SK-N-SH (cell line): Measurements from ENCODE around the gene SPRYD3. TPM values are rescaled to one million over a fixed set of nuclear protein-coding genes. Genes with fewer than 3 reads are reported as not detected.

Source experiments
- CTCF ChIA-PET: fragments of 300-600, 350-600 bp; formaldehyde crosslinking; extraction: SDS; loops from one replicate; lab custom pipeline; 2021; lab: Yijun Ruan, JAX
- POLR2A ChIA-PET: fragments of 350-600 bp; sonication (Branson Sonifier 250); formaldehyde crosslinking; extraction: SDS; loops from one replicate; lab custom pipeline; 2020; ENCODE audit warnings: antibody characterized with exemption, inconsistent platforms; lab: Yijun Ruan, JAX
- DNase-seq: peaks from one replicate; pipeline ENCODE4 v3.0.0; 2012
- H2AFZ ChIP-seq: fragments of 200-600 bp; sonication (generic); 2 replicates; pipeline ENCODE4 v1.8.1; 2016; ENCODE audit warnings: antibody characterized with exemption, mild to moderate bottlenecking, low read depth
- H3F3A ChIP-seq: fragments of 200-600 bp; sonication (generic); replicated peaks from 2 replicates; pipeline ENCODE3; 2016; ENCODE audit warnings: antibody characterized with exemption, mild to moderate bottlenecking; ENCODE audit not compliant: insufficient read depth
- H3K27ac ChIP-seq, 2 experiments: fragments of 200-500 bp in 1 of 2; fragments of 200-600 bp in 1 of 2; sonication (Bioruptor generic) in 1 of 2; sonication (generic), shearing (Covaris generic) in 1 of 2; 2 replicates each; pipeline versions ENCODE4 v1.5.1 to v1.6.1; 2014 to 2016; ENCODE audit warnings: low read depth in 2 of 2, inconsistent platforms in 1 of 2, low read length in 1 of 2, mild to moderate bottlenecking in 1 of 2, mixed read lengths in 1 of 2
- H3K27me3 ChIP-seq: fragments of 200-600 bp; sonication (generic), shearing (Covaris generic); 2 replicates; pipeline ENCODE4 v1.6.1; 2016; ENCODE audit warnings: mixed run types; ENCODE audit not compliant: insufficient read depth
- H3K36me3 ChIP-seq, 2 experiments: fragments of 200-500 bp in 1 of 2; fragments of 200-600 bp in 1 of 2; sonication (Bioruptor generic) in 1 of 2; sonication (generic) in 1 of 2; replicated peaks in 1 of 2; 2 replicates each; pipeline versions ENCODE3 to v1.5.1; 2014 to 2016; ENCODE audit warnings: low read length in 1 of 2, mild to moderate bottlenecking in 1 of 2; ENCODE audit not compliant: insufficient read depth in 2 of 2, control insufficient read depth in 1 of 2
- H3K4me1 ChIP-seq, 2 experiments: fragments of 200-500 bp in 1 of 2; fragments of 200-600 bp in 1 of 2; sonication (Bioruptor generic) in 1 of 2; sonication (generic), shearing (Covaris generic) in 1 of 2; 2 replicates each; pipeline versions ENCODE4 v1.5.1 to v1.6.1; 2014 to 2016; ENCODE audit warnings: low read depth in 1 of 2, low read length in 1 of 2, mixed run types in 1 of 2; ENCODE audit not compliant: insufficient read depth in 2 of 2, control insufficient read depth in 1 of 2
- H3K4me2 ChIP-seq: fragments of 200-600 bp; sonication (generic), shearing (Covaris generic); 2 replicates; pipeline ENCODE4 v1.6.1; 2017; ENCODE audit warnings: mixed run types
- H3K4me3 ChIP-seq, 2 experiments: fragments of 200-500 bp in 1 of 2; fragments of 200-600 bp in 1 of 2; sonication (Bioruptor generic) in 1 of 2; sonication (generic), shearing (Covaris generic) in 1 of 2; 2 replicates each; pipeline versions ENCODE4 v1.5.1 to v1.8.1; 2014 to 2016; ENCODE audit warnings: low read depth in 2 of 2, inconsistent platforms in 1 of 2, low read length in 1 of 2, mild to moderate bottlenecking in 1 of 2, mixed read lengths in 1 of 2, moderate library complexity in 1 of 2
- H3K79me2 ChIP-seq: fragments of 200-600 bp; sonication (generic); 2 replicates; pipeline ENCODE4 v1.8.1; 2017; ENCODE audit warnings: mild to moderate bottlenecking; ENCODE audit not compliant: insufficient read depth
- H3K9ac ChIP-seq: fragments of 200-600 bp; sonication (generic); 2 replicates; pipeline ENCODE4 v1.6.1; 2017; ENCODE audit warnings: mixed run types
- H3K9me2 ChIP-seq: fragments of 200-600 bp; sonication (generic); 2 replicates; pipeline ENCODE4 v1.6.1; 2017; ENCODE audit warnings: mixed run types
- H3K9me3 ChIP-seq: fragments of 200-600 bp; sonication (generic); 2 replicates; pipeline ENCODE4 v1.6.1; 2017; ENCODE audit warnings: mixed run types, mild to moderate bottlenecking, moderate library complexity
- H4K20me1 ChIP-seq: fragments of 200-600 bp; sonication (generic); 2 replicates; pipeline ENCODE4 v1.6.1; 2017; ENCODE audit warnings: mild to moderate bottlenecking, mixed run types; ENCODE audit not compliant: insufficient read depth
- EP300 ChIP-seq, 2 experiments: IDR thresholded peaks; 2 replicates each; pipeline versions ENCODE4 v1.4.0 to v1.6.1; 2012; ENCODE audit warnings: borderline replicate concordance in 1 of 2, low read depth in 1 of 2, low read length in 1 of 2
- FOXM1 ChIP-seq: IDR thresholded peaks from 2 replicates; pipeline ENCODE4 v1.4.0; 2012; ENCODE audit warnings: low read depth, mild to moderate bottlenecking
- GABPA ChIP-seq: IDR thresholded peaks from 2 replicates; pipeline ENCODE4 v1.4.0; 2012; ENCODE audit warnings: low read depth, mild to moderate bottlenecking
- JUND ChIP-seq: IDR thresholded peaks from 2 replicates; pipeline ENCODE4 v1.4.0; 2012
- MAX ChIP-seq: IDR thresholded peaks from 2 replicates; pipeline ENCODE4 v1.4.0; 2012; ENCODE audit warnings: low read depth
- PBX3 ChIP-seq: IDR thresholded peaks from 2 replicates; pipeline ENCODE4; 2012
- RAD21 ChIP-seq: IDR thresholded peaks from 2 replicates; pipeline ENCODE4 v1.6.1; 2012; ENCODE audit warnings: mild to moderate bottlenecking, low read length
- RCOR1 ChIP-seq: fragments of 150-350 bp; IDR thresholded peaks from 2 replicates; pipeline ENCODE4 v1.6.1; 2017; ENCODE audit warnings: antibody characterized with exemption, low read length
- RFX5 ChIP-seq: IDR thresholded peaks from 2 replicates; pipeline ENCODE4 v1.6.1; 2012; ENCODE audit warnings: mild to moderate bottlenecking, improper control_type of control experiment, low read length
- RXRA ChIP-seq: IDR thresholded peaks from 2 replicates; pipeline ENCODE4 v1.4.0; 2012; ENCODE audit warnings: low read depth, mild to moderate bottlenecking, borderline replicate concordance
- WGBS: methylation state at CpG from one replicate; pipeline ENCODE4 v1.1.6; 2017; ENCODE audit warnings: low lambda C conversion rate; 5-methylcytosine and 5-hydroxymethylcytosine counted together
- polyA plus RNA-seq, 3 experiments: library from polyadenylated mRNA; depleted of rRNA; stranded (reverse); fragments of >200 nt; gene quantifications; 2 replicates each; pipeline ENCODE4 v1.2.3, GENCODE V29; 2012
- TF ChIP-seq, protein P1 (sequence below): fragments of 200-600 bp; sonication (generic); IDR thresholded peaks from 2 replicates; pipeline ENCODE4 v1.6.1; 2017; ENCODE audit warnings: antibody characterized with exemption, mild to moderate bottlenecking, moderate library complexity
- TF ChIP-seq, protein P2 (sequence below): IDR thresholded peaks from 2 replicates; pipeline ENCODE4 v1.4.0; 2012; ENCODE audit warnings: low read depth, borderline replicate concordance

SPRYD3 gene
- polyA plus RNA-seq, 1 of the 3 experiments (the other 2 are of a cell fraction), result 20.3 TPM

DNA sequence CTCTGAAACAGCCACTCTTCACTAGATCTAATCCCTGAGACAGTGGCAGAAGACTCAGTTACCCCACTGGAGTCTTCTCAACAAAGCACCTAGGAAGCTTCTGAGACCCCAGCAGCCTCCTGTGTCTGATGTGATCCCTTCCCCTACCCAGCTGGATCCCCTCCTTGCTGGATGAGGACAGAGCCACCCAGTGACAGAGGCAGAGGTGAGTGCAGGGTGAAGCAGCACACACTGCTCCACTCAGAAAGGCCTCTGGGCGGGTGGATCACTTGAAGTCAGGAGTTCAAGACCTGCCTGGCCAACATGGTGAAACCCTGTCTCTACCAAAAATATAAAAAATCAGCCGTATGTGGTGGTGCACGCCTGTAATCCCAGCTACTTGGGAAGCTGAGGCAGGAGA is 2.7 kb downstream of the SPRYD3 start (continued):
- TF ChIP-seq, protein P1, sequence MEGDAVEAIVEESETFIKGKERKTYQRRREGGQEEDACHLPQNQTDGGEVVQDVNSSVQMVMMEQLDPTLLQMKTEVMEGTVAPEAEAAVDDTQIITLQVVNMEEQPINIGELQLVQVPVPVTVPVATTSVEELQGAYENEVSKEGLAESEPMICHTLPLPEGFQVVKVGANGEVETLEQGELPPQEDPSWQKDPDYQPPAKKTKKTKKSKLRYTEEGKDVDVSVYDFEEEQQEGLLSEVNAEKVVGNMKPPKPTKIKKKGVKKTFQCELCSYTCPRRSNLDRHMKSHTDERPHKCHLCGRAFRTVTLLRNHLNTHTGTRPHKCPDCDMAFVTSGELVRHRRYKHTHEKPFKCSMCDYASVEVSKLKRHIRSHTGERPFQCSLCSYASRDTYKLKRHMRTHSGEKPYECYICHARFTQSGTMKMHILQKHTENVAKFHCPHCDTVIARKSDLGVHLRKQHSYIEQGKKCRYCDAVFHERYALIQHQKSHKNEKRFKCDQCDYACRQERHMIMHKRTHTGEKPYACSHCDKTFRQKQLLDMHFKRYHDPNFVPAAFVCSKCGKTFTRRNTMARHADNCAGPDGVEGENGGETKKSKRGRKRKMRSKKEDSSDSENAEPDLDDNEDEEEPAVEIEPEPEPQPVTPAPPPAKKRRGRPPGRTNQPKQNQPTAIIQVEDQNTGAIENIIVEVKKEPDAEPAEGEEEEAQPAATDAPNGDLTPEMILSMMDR, result no peak
- TF ChIP-seq, protein P2, sequence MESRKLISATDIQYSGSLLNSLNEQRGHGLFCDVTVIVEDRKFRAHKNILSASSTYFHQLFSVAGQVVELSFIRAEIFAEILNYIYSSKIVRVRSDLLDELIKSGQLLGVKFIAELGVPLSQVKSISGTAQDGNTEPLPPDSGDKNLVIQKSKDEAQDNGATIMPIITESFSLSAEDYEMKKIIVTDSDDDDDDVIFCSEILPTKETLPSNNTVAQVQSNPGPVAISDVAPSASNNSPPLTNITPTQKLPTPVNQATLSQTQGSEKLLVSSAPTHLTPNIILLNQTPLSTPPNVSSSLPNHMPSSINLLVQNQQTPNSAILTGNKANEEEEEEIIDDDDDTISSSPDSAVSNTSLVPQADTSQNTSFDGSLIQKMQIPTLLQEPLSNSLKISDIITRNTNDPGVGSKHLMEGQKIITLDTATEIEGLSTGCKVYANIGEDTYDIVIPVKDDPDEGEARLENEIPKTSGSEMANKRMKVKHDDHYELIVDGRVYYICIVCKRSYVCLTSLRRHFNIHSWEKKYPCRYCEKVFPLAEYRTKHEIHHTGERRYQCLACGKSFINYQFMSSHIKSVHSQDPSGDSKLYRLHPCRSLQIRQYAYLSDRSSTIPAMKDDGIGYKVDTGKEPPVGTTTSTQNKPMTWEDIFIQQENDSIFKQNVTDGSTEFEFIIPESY, result no peak
- no peak for TF ChIP-seq RAD21
- TF ChIP-seq, all 33 proteins: peak for 0

DNA sequence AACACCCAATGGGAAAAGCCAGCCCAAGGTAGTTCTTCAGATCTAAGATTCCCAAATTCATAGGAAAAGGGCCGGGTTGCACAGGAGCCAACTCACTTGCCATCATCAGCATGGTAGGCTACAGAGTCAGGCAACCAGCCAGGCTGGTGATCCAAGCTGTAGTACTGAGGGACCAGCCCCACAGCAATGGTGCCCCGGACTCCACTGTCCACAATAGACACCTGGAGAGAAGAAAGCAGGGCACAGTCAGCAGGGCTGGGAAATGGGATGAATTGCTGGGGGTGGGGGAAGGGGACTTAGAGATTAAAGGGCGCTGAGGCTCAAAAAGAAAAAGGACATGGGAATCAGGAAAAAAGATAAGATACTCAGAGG is 4.2 kb downstream of the SPRYD3 start:
- WGBS, result 88% methylated on average over 3 of the region's 3 CpGs
- CTCF ChIA-PET, result interaction anchor here (1.4 to 8.8 kb wide), 4 partner anchors 7 to 85 kb away, joined by 4 to 130 read pairs (median 28); partner anchors contain the start of gene IGFBP6
- no peaks in the 10 kb centered on the region for H3K9me3 ChIP-seq

More for the DNA sequence above, 4.2 kb downstream of the SPRYD3 start:
- POLR2A ChIA-PET, result no interaction called here
- no peak overlapping the region for H3K4me3 ChIP-seq
- peaks cover 15 to 21% of the 10 kb centered on the region in 2 experiments for H3K36me3 ChIP-seq
- H3K27me3 ChIP-seq, result no peaks in the 10 kb centered on the region
- H3K79me2 ChIP-seq, result peaks cover 39% of the 10 kb centered on the region
- H3K4me1 ChIP-seq, result peaks cover 31 to 33% of the 10 kb centered on the region in 2 experiments
- no peak overlapping the region for H3K27ac ChIP-seq
- peaks cover 16% of the 10 kb centered on the region for H3F3A ChIP-seq
- TF ChIP-seq GABPA, result no peak
- TF ChIP-seq RCOR1, result no peak
- TF ChIP-seq RXRA, result no peak
- TF ChIP-seq EP300 (IDR thresholded peaks at IDR 0.05; ENCODE audit: borderline replicate concordance in 1 of 2, low read depth in 1 of 2, low read length in 1 of 2), result no peak
- no peak for TF ChIP-seq JUND
- no peak for TF ChIP-seq FOXM1
- TF ChIP-seq PBX3, result no peak
- TF ChIP-seq MAX, result no peak
- TF ChIP-seq RFX5, result no peak
- no peaks in the 10 kb centered on the region for H3K9me2 ChIP-seq
- H3K9ac ChIP-seq, result no peak overlapping the region
- H3K4me2 ChIP-seq, result no peak overlapping the region
- no peaks in the 10 kb centered on the region for H4K20me1 ChIP-seq
- DNase-seq, result no peak
- no peak overlapping the region for H2AFZ ChIP-seq
